GM12892 (cell line): ENCODE results near the gene TDRD15. TPM values are rescaled to one million over a fixed set of nuclear protein-coding genes. Genes with fewer than 3 reads are reported as not detected.
"Not testable (repeated sequence)": the region's sequence is repeated elsewhere in the genome, so short reads cannot be mapped to it uniquely, and the experiment has no call there.

Source experiments
- DNase-seq: peaks from one replicate; pipeline ENCODE4 v3.0.0; 2011; ENCODE audit not compliant: insufficient read length
- FAIRE-seq: peaks from 2 replicates; lab custom pipeline; 2011; peaks lifted over from hg19 to GRCh38; lab: Jason Lieb, UNC
- POLR2A ChIP-seq: IDR thresholded peaks from 2 replicates; pipeline ENCODE4 v1.6.1; 2011; ENCODE audit warnings: low read depth, low read length, control low read depth
- POLR2AphosphoS5 ChIP-seq: IDR thresholded peaks from 2 replicates; pipeline ENCODE4 v1.6.1; 2011; ENCODE audit warnings: low read depth, low read length, control low read depth
- TAF1 ChIP-seq: IDR thresholded peaks from 2 replicates; pipeline ENCODE4 v1.6.1; 2011; ENCODE audit warnings: low read depth, mild to moderate bottlenecking, control low read depth, low read length, borderline replicate concordance
- polyA plus RNA-seq: library from polyadenylated mRNA; unstranded; fragments of >200 nt; gene quantifications from one replicate; pipeline ENCODE4 v1.2.1, GENCODE V29; 2012; ENCODE audit warnings: missing spikeins, inconsistent platforms; ENCODE audit not compliant: missing spikeins

The TDRD15 gene
- polyA plus RNA-seq: not detected

DNA sequence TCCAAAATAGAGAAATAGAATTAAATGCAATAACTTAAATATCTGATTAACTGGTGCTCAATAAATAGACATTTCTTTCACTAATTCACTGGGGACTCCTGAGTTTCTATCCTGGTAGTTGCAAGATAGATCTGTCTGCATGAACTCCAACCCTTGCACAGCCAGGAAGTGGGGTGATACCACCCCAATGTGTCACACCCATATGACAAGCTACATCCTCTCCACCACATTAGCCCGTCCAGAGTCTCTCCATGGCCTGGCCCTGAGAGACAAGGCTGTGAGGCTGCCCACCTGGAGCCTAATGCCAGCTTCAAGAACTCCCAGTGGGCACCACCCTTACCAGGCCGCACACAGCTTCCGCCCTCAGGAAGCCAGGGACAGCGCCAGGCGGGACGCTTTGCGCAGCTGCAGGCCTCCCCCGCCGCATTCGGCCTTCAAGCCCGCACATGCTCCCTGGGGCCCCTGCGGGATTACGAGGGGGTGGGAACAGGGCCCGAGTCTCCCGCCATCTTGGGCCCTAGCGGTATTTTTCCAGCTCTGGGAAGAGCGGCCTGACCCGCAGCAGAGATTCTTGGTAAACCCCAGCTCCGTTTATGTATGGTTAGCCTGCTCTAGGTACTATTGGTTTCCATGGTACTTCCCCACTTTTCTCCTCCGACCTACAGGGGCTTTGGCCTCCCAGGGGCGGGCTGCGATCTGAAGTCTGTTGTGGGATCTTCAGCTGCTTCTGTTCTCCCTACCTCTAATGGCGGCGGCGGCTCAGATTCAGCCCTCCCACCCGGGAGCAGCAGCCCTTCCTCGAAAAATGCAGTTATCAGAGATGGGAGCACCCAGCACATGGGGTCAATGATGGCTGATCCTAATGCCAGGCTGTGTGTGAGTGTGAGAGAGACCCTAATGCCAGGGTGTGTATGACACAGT, at the start of gene TDRD15:
TDRD15 (plus strand) TSS at position 496 of the 921 bp plus-strand sequence. CDS start 13,500 bp downstream, outside the sequence.
- DNase-seq: no peak
- FAIRE-seq: no peak
- TF ChIP-seq TAF1 (no peak), POLR2A (no peak), POLR2AphosphoS5 (no peak)

DNA sequence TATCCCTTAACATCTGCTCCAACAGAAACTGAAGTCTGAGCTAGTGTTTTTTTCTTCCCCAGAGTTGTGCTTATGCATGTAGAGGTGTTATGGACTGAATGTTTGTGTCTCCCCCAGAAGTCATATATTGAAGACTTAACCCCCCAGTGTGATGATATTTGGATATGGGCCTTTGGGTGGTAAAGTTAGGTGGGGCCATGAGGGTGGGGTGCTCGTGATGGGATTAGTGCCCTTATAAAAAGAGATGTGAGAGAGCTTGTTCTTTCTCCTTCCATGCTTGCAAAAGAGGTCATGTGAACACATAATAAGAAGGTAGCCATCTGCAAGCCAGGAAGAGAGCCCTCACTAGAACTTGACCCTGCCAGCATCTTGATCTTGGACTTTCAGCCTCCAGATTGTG, 45.5 kb upstream of the TDRD15 start:
- TF ChIP-seq POLR2A (no peak), TAF1 (no peak), POLR2AphosphoS5 (no peak)
- DNase-seq: no peak
- FAIRE-seq: no peak

DNA sequence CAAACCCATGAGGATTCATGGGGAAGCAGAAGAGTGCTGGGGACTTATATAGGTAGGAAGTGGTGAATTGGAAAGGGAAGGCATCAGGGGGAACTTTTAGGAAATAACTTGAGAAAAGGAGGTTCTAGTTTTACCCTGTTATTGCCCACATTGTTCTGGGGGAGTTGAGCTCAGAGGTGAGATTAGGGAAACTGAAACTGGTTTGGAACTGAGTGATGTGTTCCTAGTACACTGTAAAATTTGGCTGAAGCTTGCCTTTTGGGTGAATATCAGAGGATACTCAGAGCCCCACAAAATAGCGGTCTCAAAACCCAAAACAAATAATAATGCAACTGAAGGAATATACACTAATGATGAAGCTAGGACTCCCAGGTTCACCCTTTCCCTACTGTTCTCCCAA, 40.3 kb upstream of the TDRD15 start:
- DNase-seq (no peak), FAIRE-seq (no peak)
- TF ChIP-seq TAF1 (no peak), POLR2AphosphoS5 (no peak), POLR2A (no peak)

DNA sequence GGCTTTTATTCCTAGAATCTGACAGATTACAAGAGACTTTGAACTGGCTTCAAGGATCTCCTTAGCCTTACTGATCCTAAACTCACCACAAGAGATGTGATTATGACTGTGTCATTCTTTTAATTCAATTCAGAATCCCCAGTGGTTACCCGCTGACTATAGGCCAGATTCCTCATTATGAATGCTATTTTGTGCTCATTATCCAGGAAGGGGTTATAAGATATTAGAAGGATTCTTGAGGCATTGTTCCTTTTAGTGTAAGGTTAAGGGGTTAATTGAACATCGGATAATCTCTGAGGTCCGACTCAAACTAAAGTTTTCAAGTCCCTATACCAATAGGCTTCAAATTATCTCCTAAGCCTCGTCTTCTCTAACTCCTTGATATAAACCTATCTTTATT, 39.4 kb upstream of the TDRD15 start:
- DNase-seq (no peak), FAIRE-seq (no peak)
- no peak for TF ChIP-seq TAF1
- TF ChIP-seq POLR2AphosphoS5: no peak
- TF ChIP-seq POLR2A: no peak

DNA sequence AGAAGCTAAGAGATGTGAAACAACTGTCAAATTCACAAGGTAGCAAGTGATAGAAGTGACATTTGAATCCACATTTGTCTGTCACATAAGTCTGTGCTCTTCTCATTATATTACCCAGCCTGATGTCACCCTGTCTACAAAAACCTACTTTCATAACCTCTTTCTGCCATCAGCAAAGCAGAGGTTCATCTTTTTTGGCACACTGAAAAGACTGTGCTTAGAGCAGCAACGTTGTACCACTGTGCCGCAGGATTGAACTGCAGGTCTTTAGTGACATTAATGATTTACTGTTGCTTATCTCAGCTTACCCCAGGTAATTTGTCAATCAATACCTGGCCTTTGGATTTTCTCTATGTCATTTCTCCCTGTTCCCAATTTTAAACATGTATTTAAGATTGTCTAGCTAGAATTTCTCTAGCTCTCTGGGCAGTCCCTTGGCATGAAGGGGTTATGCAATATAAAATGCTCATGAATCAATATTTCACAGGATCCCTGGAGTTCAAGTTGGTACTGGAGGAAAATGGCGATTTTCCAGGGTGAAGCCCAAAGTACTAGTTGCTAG, 31.4 kb upstream of the TDRD15 start:
- DNase-seq (no peak), FAIRE-seq (no peak)
- no peak for TF ChIP-seq TAF1

DNA sequence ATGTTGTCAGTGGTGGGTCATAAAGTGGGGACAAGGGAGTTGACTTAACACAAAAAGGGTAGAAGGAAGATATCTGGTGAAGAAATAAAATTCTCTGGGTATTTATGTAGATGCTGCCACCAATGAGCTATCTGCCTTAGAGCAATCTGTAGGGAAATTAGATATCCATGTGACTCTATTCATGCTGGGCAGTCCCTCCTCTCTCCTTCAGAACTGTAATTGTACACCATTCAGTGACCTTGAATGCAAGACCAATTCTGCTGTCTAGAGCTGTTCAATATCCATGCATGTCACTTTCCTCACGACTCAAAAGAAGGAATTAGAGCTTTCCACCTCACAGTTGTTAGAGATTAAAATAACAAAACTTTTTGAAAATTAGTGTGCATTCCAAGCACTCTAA, 28.6 kb upstream of the TDRD15 start:
- no peak for TF ChIP-seq TAF1
- no peak for TF ChIP-seq POLR2A
- TF ChIP-seq POLR2AphosphoS5: no peak
- FAIRE-seq (no peak), DNase-seq (no peak)

DNA sequence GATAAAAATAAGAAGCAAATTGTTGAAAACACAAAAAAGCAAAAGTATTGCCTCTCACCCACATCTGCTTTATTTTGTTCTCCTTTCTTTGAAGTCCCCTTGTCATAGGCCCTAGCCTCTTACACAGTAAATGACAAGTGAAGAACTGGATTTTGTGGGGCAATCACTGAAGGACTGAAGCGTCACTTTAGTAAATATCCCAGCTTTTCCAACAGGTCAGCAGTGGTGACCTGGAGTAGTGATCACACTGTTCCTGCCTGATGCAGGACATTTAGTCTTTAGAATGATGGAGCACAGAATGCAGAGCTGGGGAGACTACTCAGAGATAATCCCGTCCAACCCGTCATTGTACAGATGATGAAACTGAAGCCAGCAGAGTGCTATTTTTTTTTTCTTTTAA, 28.1 kb upstream of the TDRD15 start:
- FAIRE-seq: no peak
- no peak for DNase-seq
- TF ChIP-seq POLR2AphosphoS5: no peak
- no peak for TF ChIP-seq TAF1
- no peak for TF ChIP-seq POLR2A

DNA sequence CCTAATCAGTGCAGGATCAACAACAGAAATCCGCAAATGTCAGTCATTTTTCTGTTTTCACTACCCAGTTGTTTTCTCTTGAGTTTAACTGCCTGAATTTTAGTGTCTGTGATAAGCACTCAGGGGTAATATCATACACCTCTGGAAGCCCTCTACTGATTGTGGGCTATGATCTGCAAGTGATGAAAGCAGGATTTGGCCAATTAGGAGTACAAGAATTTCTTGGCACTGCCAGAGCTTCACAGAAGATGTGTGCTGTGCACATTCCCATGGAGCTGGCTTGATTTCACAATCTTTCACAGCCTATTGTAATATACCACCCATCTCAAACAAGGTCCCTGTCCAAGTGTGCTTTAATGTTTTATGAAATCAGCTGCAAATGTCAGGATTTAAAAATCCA, 27.3 kb upstream of the TDRD15 start:
- DNase-seq: no peak
- TF ChIP-seq POLR2AphosphoS5 (no peak), TAF1 (no peak), POLR2A (no peak)
- FAIRE-seq: no peak

DNA sequence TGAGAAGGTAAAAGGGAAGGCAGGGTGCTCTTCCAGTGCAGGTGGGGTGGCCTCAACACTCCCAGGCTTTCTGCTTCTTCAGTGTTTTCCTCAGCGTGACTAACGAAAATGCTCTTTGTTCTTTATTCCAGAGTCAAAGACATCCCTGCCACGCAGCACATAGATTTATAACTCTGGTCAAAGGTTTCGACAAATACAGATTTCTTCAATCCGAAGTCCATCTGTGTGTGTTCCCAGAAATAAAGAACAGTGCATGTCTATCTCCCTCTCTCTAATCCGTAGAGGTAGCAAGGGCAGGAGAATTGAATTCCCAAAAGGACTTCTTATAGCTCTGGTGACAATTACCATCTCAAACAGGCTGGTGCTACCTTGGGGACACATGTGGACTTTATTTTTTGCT, 26.4 kb upstream of the TDRD15 start:
- DNase-seq: no peak
- TF ChIP-seq POLR2A (no peak), POLR2AphosphoS5 (no peak), TAF1 (no peak)

DNA sequence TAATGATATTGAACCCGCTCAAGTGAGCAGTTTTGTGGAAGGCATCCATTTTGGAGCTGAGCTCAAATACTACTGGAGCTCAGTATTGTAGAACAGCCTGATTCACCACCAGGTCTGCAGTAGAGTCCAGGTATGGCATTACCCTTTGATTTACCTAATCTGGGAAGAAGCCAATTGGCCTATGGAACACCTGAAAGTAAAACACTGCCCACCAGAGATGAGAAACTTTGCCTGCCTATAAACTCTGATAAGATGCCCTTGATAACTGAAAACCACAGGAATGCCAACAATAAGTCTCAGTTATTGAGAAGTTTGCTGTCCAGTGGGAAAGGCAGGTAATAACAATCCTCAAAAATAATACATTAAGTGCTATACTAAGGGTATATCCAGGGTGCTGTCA, 25.5 kb upstream of the TDRD15 start:
- no peak for DNase-seq
- no peak for FAIRE-seq
- TF ChIP-seq TAF1 (no peak), POLR2A (no peak), POLR2AphosphoS5 (no peak)

More for the DNA sequence above, 26.4 kb upstream of the TDRD15 start:
- FAIRE-seq: no peak

DNA sequence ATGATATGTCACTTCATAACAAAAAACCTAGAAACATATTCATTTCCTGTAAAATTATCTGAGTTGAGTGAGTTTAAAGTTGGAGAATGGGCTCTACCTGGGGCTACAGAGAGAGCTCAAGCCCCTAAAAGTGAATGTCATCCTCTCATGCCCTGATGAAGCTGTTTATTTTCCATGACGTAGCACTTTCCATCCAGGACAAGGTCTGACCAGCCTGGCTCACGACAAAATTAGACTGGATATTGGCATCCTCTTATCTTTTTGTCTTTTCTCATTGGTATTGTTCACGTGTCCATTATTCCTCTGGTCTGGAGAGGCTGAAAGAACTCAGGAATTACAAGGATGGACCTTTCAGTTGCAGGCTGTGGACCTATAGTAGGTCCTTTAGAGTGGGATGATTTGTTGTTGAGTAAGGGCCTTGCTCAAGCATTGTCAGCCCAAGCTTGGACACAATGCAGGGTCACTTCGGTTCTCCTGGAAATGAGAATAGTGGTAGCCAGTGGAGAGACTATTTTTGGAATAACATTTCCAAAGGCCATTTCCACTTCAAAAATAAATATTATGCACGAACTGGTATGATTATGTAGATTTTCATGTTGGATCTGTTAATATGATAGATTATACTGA, 24.4 kb upstream of the TDRD15 start:
- TF ChIP-seq POLR2A (no peak), TAF1 (no peak), POLR2AphosphoS5 (no peak)
- DNase-seq: no peak
- no peak for FAIRE-seq

DNA sequence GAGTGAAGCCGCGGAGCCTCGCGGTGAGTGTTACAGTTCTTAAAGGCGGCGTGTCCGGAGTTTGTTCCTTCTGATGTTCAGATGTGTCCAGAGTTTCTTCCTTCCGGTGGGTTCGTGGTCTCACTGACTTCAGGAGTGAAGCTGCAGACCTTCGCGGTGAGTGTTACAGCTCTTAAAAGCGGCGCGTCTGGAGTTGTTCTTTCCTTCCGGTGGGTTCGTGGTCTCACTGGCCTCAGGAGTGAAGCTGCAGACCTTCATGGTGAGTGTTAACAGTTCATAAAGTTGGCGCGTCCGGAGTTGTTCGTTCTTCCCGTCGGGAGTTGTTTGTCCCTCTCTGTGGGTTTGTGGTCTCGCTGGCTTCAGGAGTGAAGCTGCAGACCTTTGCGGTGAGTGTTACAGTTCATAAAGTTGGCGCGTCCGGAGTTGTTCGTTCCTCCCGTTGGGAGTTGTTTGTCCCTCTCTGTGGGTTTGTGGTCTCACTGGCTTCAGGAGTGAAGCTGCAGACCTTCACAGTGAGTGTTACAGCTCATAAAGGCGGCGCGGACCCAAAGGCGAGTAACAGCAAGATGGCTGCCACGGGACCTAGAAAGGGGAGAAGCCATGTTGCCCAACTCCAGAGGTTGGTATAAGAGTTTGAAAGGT, 22.1 kb upstream of the TDRD15 start:
- not testable (repeated sequence) for FAIRE-seq, DNase-seq
